HepG2 (cell line): ENCODE measurements around the gene ZC3H8. TPM values are rescaled to one million over a fixed set of nuclear protein-coding genes. Genes with fewer than 3 reads are reported as not detected.
A peak's percentile ranks its signal among the peaks of the same experiment; 100 is the strongest.

Experiments
- ATF2 ChIP-seq: sonication (generic); formaldehyde crosslinking; IDR thresholded peaks from 2 replicates; pipeline ENCODE4 v1.4.0; 2020; ENCODE audit warnings: missing genetic modification reagents
- ELF3 ChIP-seq: IDR thresholded peaks from 2 replicates; pipeline ENCODE4 v1.6.1; 2016; ENCODE audit warnings: missing genetic modification reagents, missing compliant biosample characterization
- FOXJ3 ChIP-seq: sonication (generic); formaldehyde crosslinking; IDR thresholded peaks from 2 replicates; pipeline ENCODE4 v1.4.0; 2020; ENCODE audit warnings: missing genetic modification reagents, mild to moderate bottlenecking, borderline replicate concordance
- GMEB1 ChIP-seq: sonication (generic); formaldehyde crosslinking; IDR thresholded peaks from 2 replicates; pipeline ENCODE4 v1.5.1; 2020; ENCODE audit warnings: missing genetic modification reagents, mild to moderate bottlenecking, borderline replicate concordance
- HDAC6 ChIP-seq: fragments of 200-600 bp; sonication (generic); IDR thresholded peaks from 2 replicates; pipeline ENCODE4 v1.7.0; 2017; ENCODE audit warnings: mild to moderate bottlenecking, antibody characterized with exemption, low read length, low read depth
- KDM4B ChIP-seq: sonication (generic); formaldehyde crosslinking; IDR thresholded peaks from 2 replicates; pipeline ENCODE4 v1.4.0; 2020; ENCODE audit warnings: missing genetic modification reagents
- MIER2 ChIP-seq: IDR thresholded peaks from 2 replicates; pipeline ENCODE4 v1.6.1; 2016; ENCODE audit warnings: missing biosample characterization, missing genetic modification reagents
- MYC ChIP-seq: sonication (generic); formaldehyde crosslinking; IDR thresholded peaks from 2 replicates; pipeline ENCODE4 v1.9.0; 2021; ENCODE audit warnings: missing genetic modification reagents, borderline replicate concordance
- SKI ChIP-seq: fragments of 450-650 bp; IDR thresholded peaks from one replicate; pipeline ENCODE4 v1.6.1; 2018; ENCODE audit warnings: mild to moderate bottlenecking; ENCODE audit not compliant: partially characterized antibody
- SKIL ChIP-seq: sonication (generic); formaldehyde crosslinking; IDR thresholded peaks from 2 replicates; pipeline ENCODE4 v1.8.0; 2022; ENCODE audit warnings: missing genetic modification reagents, mild to moderate bottlenecking, moderate library complexity, borderline replicate concordance
- SP140L ChIP-seq: sonication (generic); formaldehyde crosslinking; IDR thresholded peaks from 2 replicates; pipeline ENCODE4 v1.4.0; 2020; ENCODE audit warnings: missing genetic modification reagents, borderline replicate concordance
- STAG1 ChIP-seq: sonication (generic); formaldehyde crosslinking; IDR thresholded peaks from 2 replicates; pipeline ENCODE4 v1.4.0; 2020; ENCODE audit warnings: missing genetic modification reagents
- ZNF142 ChIP-seq: sonication (generic); formaldehyde crosslinking; IDR thresholded peaks from 2 replicates; pipeline ENCODE4 v1.4.0; 2020; ENCODE audit warnings: missing genetic modification reagents
- ZNF207 ChIP-seq: fragments of 450-650 bp; IDR thresholded peaks from 2 replicates; pipeline ENCODE4 v1.6.1; 2016; ENCODE audit warnings: antibody characterized with exemption, borderline replicate concordance
- ZNF652 ChIP-seq: IDR thresholded peaks from 2 replicates; pipeline ENCODE4 v1.6.1; 2016; ENCODE audit warnings: low read depth, borderline replicate concordance
- ZNF709 ChIP-seq: sonication (generic); formaldehyde crosslinking; IDR thresholded peaks from 2 replicates; pipeline ENCODE4 v1.5.0; 2020; ENCODE audit warnings: mild to moderate bottlenecking, missing genetic modification reagents
- ZNF713 ChIP-seq: sonication (generic); formaldehyde crosslinking; IDR thresholded peaks from 2 replicates; pipeline ENCODE4 v1.4.0; 2020; ENCODE audit warnings: mild to moderate bottlenecking, missing genetic modification reagents
- polyA plus RNA-seq, 8 experiments: library from polyadenylated mRNA; depleted of rRNA in 3 of 8; stranded (reverse) in 7 of 8; unstranded in 1 of 8; fragments of >200 nt; fragmentation: Illumina TruSeq in 4 of 8; extraction: Trizol in 4 of 8; gene quantifications; 2 replicates each; pipeline versions ENCODE4 v1.2.1 to v1.2.3, GENCODE V29; 2011 to 2016; ENCODE audit warnings: low read depth in 4 of 8, missing spikeins in 1 of 8, mixed read lengths in 1 of 8; ENCODE audit not compliant: insufficient read depth in 1 of 8
- total RNA-seq, 5 experiments: library from RNA; depleted of rRNA; stranded (reverse); fragments of >200 nt; fragmentation: Illumina TruSeq; extraction: Trizol; gene quantifications; 2 replicates each; pipeline ENCODE4 v1.2.3, GENCODE V29; 2016; ENCODE audit warnings: low read depth in 1 of 5

The ZC3H8 gene
- total and polyA plus RNA-seq, 2 of the 13 experiments (the other 11 are each of a cell fraction or from before 2014, with no cell fraction given): 4.5 to 17.0 TPM

GRCh38 chr2:112275887-112276773 is 21.3 kb upstream of the ZC3H8 start (continued):
- TF ChIP-seq ZNF713 (CRISPR knock-in tag) (0 out of 2 replicates have a peak, but pooled peaks have one; percentile 2), STAG1 (CRISPR knock-in tag) (peak; percentile 3; the same call in 1 of the 2 replicates), GMEB1 (CRISPR knock-in tag) (0 out of 2 replicates have a peak, but pooled peaks have one; percentile 13), SKIL (CRISPR knock-in tag) (peak; percentile 64), ZNF652 (CRISPR knock-in tag) (no peak), SP140L (CRISPR knock-in tag) (0 out of 2 replicates have a peak, but pooled peaks have one; percentile 0), FOXJ3 (no peak), MIER2 (CRISPR knock-in tag) (0 out of 2 replicates have a peak, but pooled peaks have one; percentile 18), ZNF709 (CRISPR knock-in tag) (peak; percentile 78; the same call in 1 of the 2 replicates), SKI (peak; percentile 74), HDAC6 (no peak), ZNF142 (CRISPR knock-in tag) (0 out of 2 replicates have a peak, but pooled peaks have one; percentile 34), MYC (peak; percentile 57; the same call in 1 of the 2 replicates), ELF3 (CRISPR knock-in tag) (peak; percentile 19; the same call in 1 of the 2 replicates), ZNF207 (no peak), KDM4B (no peak), ATF2 (CRISPR knock-in tag) (peak; percentile 9; the same call in 1 of the 2 replicates)
